K562 (cell line): ENCODE results near the gene ADAT1. TPM values are rescaled to one million over a fixed set of nuclear protein-coding genes. Genes with fewer than 3 reads are reported as not detected.
A peak's percentile ranks its signal among the peaks of the same experiment; 100 is the strongest.

Experiments
- ASH1L ChIP-seq: fragments of 450-650 bp; IDR thresholded peaks from 2 replicates; pipeline ENCODE4 v1.6.1; 2018; ENCODE audit warnings: borderline replicate concordance, mild to moderate bottlenecking, low read depth; ENCODE audit not compliant: partially characterized antibody
- ATF2 ChIP-seq: sonication (generic); formaldehyde crosslinking; IDR thresholded peaks from 2 replicates; pipeline ENCODE4 v1.8.1; 2022; ENCODE audit warnings: missing genetic modification reagents
- BCOR ChIP-seq: fragments of 450-650 bp; IDR thresholded peaks from 2 replicates; pipeline ENCODE4 v1.6.1; 2016
- C11orf30 ChIP-seq: fragments of 450-650 bp; IDR thresholded peaks from 2 replicates; pipeline ENCODE4 v1.6.1; 2016; ENCODE audit warnings: low read depth, mild to moderate bottlenecking
- CBX3 ChIP-seq, 2 experiments: IDR thresholded peaks; 1 replicate in 1 of 2; 2 replicates in 1 of 2; pipeline ENCODE4 v1.6.1; 2012; ENCODE audit warnings: inconsistent platforms in 2 of 2, low read length in 2 of 2, borderline replicate concordance in 1 of 2, control low read depth in 1 of 2
- DPF2 ChIP-seq: fragments of 450-650 bp; IDR thresholded peaks from 2 replicates; pipeline ENCODE4 v1.6.1; 2016
- E2F3 ChIP-seq: fragments of 250-450 bp; sonication (Bioruptor Pico); IDR thresholded peaks from 2 replicates; pipeline ENCODE4 v1.4.0; 2020; ENCODE audit warnings: mild to moderate bottlenecking
- EP300 ChIP-seq: IDR thresholded peaks from 2 replicates; pipeline ENCODE4 v1.6.1; 2012; ENCODE audit warnings: low read length, improper control_type of control experiment
- FOXM1 ChIP-seq, 2 experiments: fragments of 450-650 bp in 1 of 2; sonication (generic) in 1 of 2; formaldehyde crosslinking in 1 of 2; IDR thresholded peaks; 2 replicates each; pipeline versions ENCODE4 v1.6.1 to v1.9.0; 2017 to 2022; ENCODE audit warnings: low read depth in 2 of 2, mild to moderate bottlenecking in 2 of 2, missing genetic modification reagents in 1 of 2, moderate library complexity in 1 of 2
- HNRNPLL ChIP-seq: fragments of 200-400 bp; formaldehyde crosslinking; IDR thresholded peaks from 2 replicates; pipeline ENCODE4 v1.6.1; 2017; ENCODE audit warnings: low read length, low read depth, mild to moderate bottlenecking; ENCODE audit not compliant: poor library complexity, severe bottlenecking
- JUNB ChIP-seq: fragments of 450-650 bp; formaldehyde crosslinking; conservative IDR thresholded peaks from 2 replicates; pipeline ENCODE4 v1.4.0; 2020; ENCODE audit warnings: mild to moderate bottlenecking
- KAT2B ChIP-seq: IDR thresholded peaks from one replicate; pipeline ENCODE4 v1.6.1; 2012; ENCODE audit warnings: low read depth, mild to moderate bottlenecking, control low read depth, inconsistent platforms, low read length, moderate library complexity
- KLF16 ChIP-seq: IDR thresholded peaks from 2 replicates; pipeline ENCODE4 v1.6.1; 2016; ENCODE audit warnings: antibody characterized with exemption
- MAFF ChIP-seq: IDR thresholded peaks from 2 replicates; pipeline ENCODE4 v1.6.1; 2012; ENCODE audit warnings: low read length, improper control_type of control experiment
- MTA1 ChIP-seq: fragments of 450-650 bp; IDR thresholded peaks from 2 replicates; pipeline ENCODE4 v1.6.1; 2017; ENCODE audit warnings: borderline replicate concordance
- MYNN ChIP-seq, 2 experiments: sonication (generic); formaldehyde crosslinking in 1 of 2; IDR thresholded peaks; 2 replicates each; pipeline versions ENCODE4 v1.5.0 to v1.6.1; 2016 to 2020; ENCODE audit warnings: antibody characterized with exemption in 1 of 2, missing genetic modification reagents in 1 of 2
- NFIX ChIP-seq: fragments of 250-450 bp; sonication (Bioruptor Pico); IDR thresholded peaks from 2 replicates; pipeline ENCODE4 v1.4.0; 2020; ENCODE audit warnings: low read depth, mild to moderate bottlenecking, moderate library complexity
- PML ChIP-seq: IDR thresholded peaks from 2 replicates; pipeline ENCODE4 v1.6.1; 2012; ENCODE audit warnings: low read length, inconsistent platforms
- PRPF4 ChIP-seq: fragments of 200-400 bp; formaldehyde crosslinking; IDR thresholded peaks from one replicate; pipeline ENCODE4 v1.6.1; 2017; ENCODE audit warnings: low read length, low read depth, mild to moderate bottlenecking; ENCODE audit not compliant: insufficient read depth, poor library complexity, severe bottlenecking
- RAD21 ChIP-seq, 2 experiments: fragments of 250-450 bp in 1 of 2; fragments of 450-650 bp in 1 of 2; sonication (Bioruptor Pico) in 1 of 2; formaldehyde crosslinking in 1 of 2; IDR thresholded peaks in 1 of 2; conservative IDR thresholded peaks in 1 of 2; 2 replicates each; pipeline versions ENCODE4 v1.4.0 to v1.8.0; 2020 to 2022; ENCODE audit warnings: mild to moderate bottlenecking in 2 of 2, moderate library complexity in 1 of 2
- SREBF1 ChIP-seq: fragments of 150-350 bp; IDR thresholded peaks from 2 replicates; pipeline ENCODE4 v1.6.1; 2014; ENCODE audit warnings: antibody characterized with exemption, low read depth, low read length, borderline replicate concordance
- TAL1 ChIP-seq: fragments of 450-650 bp; IDR thresholded peaks from 2 replicates; pipeline ENCODE4 v1.6.1; 2016; ENCODE audit warnings: mild to moderate bottlenecking
- ZFP30 ChIP-seq: fragments of 250-450 bp; sonication (Bioruptor Pico); IDR thresholded peaks from 2 replicates; pipeline ENCODE4 v1.8.0; 2022; ENCODE audit warnings: moderate library complexity, mild to moderate bottlenecking, inconsistent platforms, borderline replicate concordance
- ZNF184 ChIP-seq: sonication (generic); formaldehyde crosslinking; IDR thresholded peaks from 2 replicates; pipeline ENCODE4 v1.5.0; 2020; ENCODE audit warnings: missing genetic modification reagents
- ZNF695 ChIP-seq: fragments of 450-650 bp; formaldehyde crosslinking; IDR thresholded peaks from 2 replicates; pipeline ENCODE4 v1.4.0; 2020; ENCODE audit warnings: mild to moderate bottlenecking, moderate library complexity
- polyA plus RNA-seq, 8 experiments: library from polyadenylated mRNA; depleted of rRNA in 4 of 8; stranded (reverse) in 5 of 8; unstranded in 3 of 8; fragments of >200 nt; fragmentation: Nextera tagmentation in 2 of 8; fragmentation: Illumina TruSeq in 1 of 8; extraction: Ambion mirVana in 2 of 8; extraction: Trizol in 1 of 8; gene quantifications; 2 replicates each; pipeline versions ENCODE4 v1.2.1 to v1.2.3, GENCODE V29; 2011 to 2014; ENCODE audit warnings: inconsistent platforms in 1 of 8, missing spikeins in 1 of 8
- total RNA-seq, 7 experiments: library from RNA; depleted of rRNA in 6 of 7; stranded (reverse); fragments of >200 nt in 6 of 7; fragmentation: Illumina TruSeq in 2 of 7; extraction: Trizol in 2 of 7; gene quantifications; 2 replicates each; pipeline versions ENCODE4 v1.2.1 to v1.2.3, GENCODE V29; 2011 to 2021; ENCODE audit warnings: low replicate concordance in 1 of 7
- TF ChIP-seq, protein P1 (sequence below), 3 experiments: fragments of 200-800 bp in 1 of 3; sonication (Bioruptor generic) in 1 of 3; sonication (generic) in 1 of 3; formaldehyde crosslinking in 1 of 3; IDR thresholded peaks; 2 replicates each; pipeline versions ENCODE4 v1.6.1 to v1.8.0; 2016 to 2022; ENCODE audit warnings: mild to moderate bottlenecking in 2 of 3, missing compliant biosample characterization in 2 of 3, missing genetic modification characterization in 2 of 3, missing genetic modification reagents in 1 of 3
- TF ChIP-seq, protein P2 (sequence below): fragments of 450-650 bp; formaldehyde crosslinking; conservative IDR thresholded peaks from 2 replicates; pipeline ENCODE4 v1.4.0; 2022; ENCODE audit warnings: mild to moderate bottlenecking, missing genetic modification characterization

The ADAT1 gene
- total and polyA plus RNA-seq, 9 of the 15 experiments (the other 6 are each of a cell fraction or from before 2014, with no cell fraction given) = 16.0 to 36.7 (median 28.2) TPM

GRCh38 chr16:75624921-75625334 lies 1.8 kb upstream of the ADAT1 start (continued):
- TF ChIP-seq, protein P1, sequence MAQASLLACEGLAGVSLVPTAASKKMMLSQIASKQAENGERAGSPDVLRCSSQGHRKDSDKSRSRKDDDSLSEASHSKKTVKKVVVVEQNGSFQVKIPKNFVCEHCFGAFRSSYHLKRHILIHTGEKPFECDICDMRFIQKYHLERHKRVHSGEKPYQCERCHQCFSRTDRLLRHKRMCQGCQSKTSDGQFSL (CRISPR knock-in tag; IDR thresholded peaks at IDR 0.05) = no peak
- TF ChIP-seq, protein P1 (tag; IDR thresholded peaks at IDR 0.05) = no peak
- TF ChIP-seq C11orf30 (no peak), ZNF184 (CRISPR knock-in tag) (no peak), ATF2 (no peak), CBX3 (IDR thresholded peaks at IDR 0.05; ENCODE audit: borderline replicate concordance in 1 of 2, low read length in 2 of 2) (0 out of 3 replicates have a peak, but pooled peaks of 1 of the 2 experiments have one; percentile 15), MYNN (IDR thresholded peaks at IDR 0.05) (no peak), MYNN (CRISPR knock-in tag; IDR thresholded peaks at IDR 0.05) (no peak), DPF2 (peak; percentile 98), ASH1L (no peak), PRPF4 (no peak), MTA1 (peak; percentile 87; the same call in 1 of the 2 replicates), ZNF695 (CRISPR knock-in tag) (no peak), E2F3 (CRISPR knock-in tag) (no peak), JUNB (CRISPR knock-in tag) (peak; percentile 70), BCOR (peak; percentile 75), PML (peak; percentile 58), HNRNPLL (no peak), EP300 (peak; percentile 77), RAD21 (CRISPR knock-in tag; conservative IDR thresholded peaks at IDR 0.05 in 1 of 2, IDR thresholded peaks at IDR 0.05 in 1 of 2) (peak in 1 of 2 experiments; percentile 11; a peak in 1 of 4 replicates), KLF16 (0 out of 2 replicates have a peak, but pooled peaks have one; percentile 19), KAT2B (no peak), SREBF1 (no peak), ZFP30 (CRISPR knock-in tag) (no peak), NFIX (CRISPR knock-in tag) (no peak), FOXM1 (IDR thresholded peaks at IDR 0.05; ENCODE audit: low read depth) (peak; percentile 38; the same call in 1 of the 2 replicates), FOXM1 (CRISPR knock-in tag; IDR thresholded peaks at IDR 0.05; ENCODE audit: low read depth) (no peak), TAL1 (peak; percentile 81), MAFF (no peak)
- TF ChIP-seq, protein P2, sequence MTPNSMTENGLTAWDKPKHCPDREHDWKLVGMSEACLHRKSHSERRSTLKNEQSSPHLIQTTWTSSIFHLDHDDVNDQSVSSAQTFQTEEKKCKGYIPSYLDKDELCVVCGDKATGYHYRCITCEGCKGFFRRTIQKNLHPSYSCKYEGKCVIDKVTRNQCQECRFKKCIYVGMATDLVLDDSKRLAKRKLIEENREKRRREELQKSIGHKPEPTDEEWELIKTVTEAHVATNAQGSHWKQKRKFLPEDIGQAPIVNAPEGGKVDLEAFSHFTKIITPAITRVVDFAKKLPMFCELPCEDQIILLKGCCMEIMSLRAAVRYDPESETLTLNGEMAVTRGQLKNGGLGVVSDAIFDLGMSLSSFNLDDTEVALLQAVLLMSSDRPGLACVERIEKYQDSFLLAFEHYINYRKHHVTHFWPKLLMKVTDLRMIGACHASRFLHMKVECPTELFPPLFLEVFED (CRISPR knock-in tag) = no peak
